Peyer's patch (tissue), 4 donors: Measurements from ENCODE around the gene CADM1. TPM values are rescaled to one million over a fixed set of nuclear protein-coding genes. Genes with fewer than 3 reads are reported as not detected.

Experiments
- DNase-seq, 3 donors: peaks; one replicate each; pipeline ENCODE4 v3.0.0-alpha.2; 2017 to 2019
- H3K27ac ChIP-seq, 4 donors: fragments of 200-600 bp; sonication (generic); one replicate each; pipeline ENCODE4 v1.5.1; 2016 to 2019
- H3K27me3 ChIP-seq, 2 donors: fragments of 200-600 bp; sonication (generic); one replicate each; pipeline ENCODE4 v1.5.1; 2019
- H3K36me3 ChIP-seq, 3 donors: fragments of 200-600 bp; sonication (generic); one replicate each; pipeline ENCODE4 v1.5.1; 2016 to 2019
- H3K4me1 ChIP-seq, 4 donors: fragments of 200-600 bp; sonication (generic); one replicate each; pipeline ENCODE4 v1.5.1; 2016 to 2019
- H3K4me3 ChIP-seq, 4 donors: fragments of 200-600 bp; sonication (generic); 1 replicate in 3 of 4; 2 replicates in 1 of 4; pipeline ENCODE4 v1.5.1; 2016 to 2019; ENCODE audit warnings: mild to moderate bottlenecking in 1 of 4
- H3K9me3 ChIP-seq, 4 donors: fragments of 200-600 bp; sonication (generic); one replicate each; pipeline ENCODE4 v1.5.1; 2016 to 2019; ENCODE audit warnings: mild to moderate bottlenecking in 1 of 4
- POLR2A ChIP-seq, 2 donors: fragments of 450-650 bp; IDR thresholded peaks; one replicate each; pipeline ENCODE4 v1.5.1; 2017; ENCODE audit warnings: antibody characterized with exemption in 2 of 2, mild to moderate bottlenecking in 2 of 2, moderate library complexity in 2 of 2
- total RNA-seq, 4 donors: library from RNA; depleted of rRNA; stranded (reverse); fragments of >200 nt; gene quantifications; one replicate each; pipeline ENCODE4 v1.1.0, GENCODE V29; 2016
- TF ChIP-seq, protein P1 (sequence below), 6 experiments: fragments of 450-650 bp in 4 of 6; fragments of 200-600 bp in 2 of 6; sonication (generic) in 1 of 6; IDR thresholded peaks; one replicate each; pipeline ENCODE4 v1.5.1; 2017 to 2019; ENCODE audit warnings: antibody characterized with exemption in 6 of 6, mild to moderate bottlenecking in 3 of 6, moderate library complexity in 1 of 6

The CADM1 gene
- total RNA-seq, 4 donors from 2014 or later, result 0.38 to 8.3 (median 2.5) TPM

DNA sequence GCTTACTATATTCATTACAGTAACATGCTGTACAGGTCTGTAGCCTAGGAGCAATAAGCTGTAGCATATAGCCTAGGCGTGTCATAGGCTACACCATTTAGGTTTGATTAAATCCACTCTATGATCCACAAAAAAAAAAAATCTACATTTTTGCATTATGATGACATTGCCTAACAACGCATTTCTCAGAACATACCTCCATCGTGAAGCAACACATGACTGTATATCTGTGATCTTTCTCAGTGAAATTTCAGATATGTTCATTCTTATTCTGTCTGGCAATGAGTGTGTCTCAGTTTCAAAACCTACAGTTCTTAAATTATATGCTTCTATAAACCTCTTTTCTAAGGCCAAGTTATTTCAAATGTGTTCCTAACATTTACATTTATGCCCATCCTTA is 140.3 kb downstream of the CADM1 start:
- no peak for DNase-seq
- Histone ChIP-seq H3K4me1 (no peaks in the 10 kb centered on the region), H3K27me3 (no peaks in the 10 kb centered on the region), H3K9me3 (no peaks in the 10 kb centered on the region), H3K36me3 (no peaks in the 10 kb centered on the region), H3K27ac (no peak overlapping the region), H3K4me3 (no peak overlapping the region)
- TF ChIP-seq, protein P1, sequence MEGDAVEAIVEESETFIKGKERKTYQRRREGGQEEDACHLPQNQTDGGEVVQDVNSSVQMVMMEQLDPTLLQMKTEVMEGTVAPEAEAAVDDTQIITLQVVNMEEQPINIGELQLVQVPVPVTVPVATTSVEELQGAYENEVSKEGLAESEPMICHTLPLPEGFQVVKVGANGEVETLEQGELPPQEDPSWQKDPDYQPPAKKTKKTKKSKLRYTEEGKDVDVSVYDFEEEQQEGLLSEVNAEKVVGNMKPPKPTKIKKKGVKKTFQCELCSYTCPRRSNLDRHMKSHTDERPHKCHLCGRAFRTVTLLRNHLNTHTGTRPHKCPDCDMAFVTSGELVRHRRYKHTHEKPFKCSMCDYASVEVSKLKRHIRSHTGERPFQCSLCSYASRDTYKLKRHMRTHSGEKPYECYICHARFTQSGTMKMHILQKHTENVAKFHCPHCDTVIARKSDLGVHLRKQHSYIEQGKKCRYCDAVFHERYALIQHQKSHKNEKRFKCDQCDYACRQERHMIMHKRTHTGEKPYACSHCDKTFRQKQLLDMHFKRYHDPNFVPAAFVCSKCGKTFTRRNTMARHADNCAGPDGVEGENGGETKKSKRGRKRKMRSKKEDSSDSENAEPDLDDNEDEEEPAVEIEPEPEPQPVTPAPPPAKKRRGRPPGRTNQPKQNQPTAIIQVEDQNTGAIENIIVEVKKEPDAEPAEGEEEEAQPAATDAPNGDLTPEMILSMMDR (IDR thresholded peaks at IDR 0.05), result no peak
- no peak for TF ChIP-seq POLR2A (IDR thresholded peaks at IDR 0.05)

DNA sequence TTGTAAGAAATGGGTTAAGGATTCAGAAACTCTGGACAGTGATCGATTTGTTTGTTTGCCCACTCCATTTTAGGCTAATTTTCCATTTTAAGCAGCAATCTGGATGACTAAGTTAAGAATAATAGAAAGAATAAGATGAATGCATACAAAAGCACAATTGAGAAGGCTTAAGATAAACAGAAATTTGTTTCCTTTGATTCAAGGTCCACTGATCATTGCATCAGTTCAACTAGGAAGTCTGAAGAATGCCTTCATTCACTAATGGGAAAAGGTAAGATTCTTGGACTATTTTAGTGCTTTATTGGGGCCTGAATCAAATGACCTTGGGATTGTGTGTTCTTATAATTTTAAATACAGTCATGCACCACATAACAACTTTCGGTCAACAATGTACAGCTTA is 140.8 kb downstream of the CADM1 start:
- Histone ChIP-seq H3K4me1 (no peaks in the 10 kb centered on the region), H3K27ac (no peak overlapping the region)
- no peak for DNase-seq

DNA sequence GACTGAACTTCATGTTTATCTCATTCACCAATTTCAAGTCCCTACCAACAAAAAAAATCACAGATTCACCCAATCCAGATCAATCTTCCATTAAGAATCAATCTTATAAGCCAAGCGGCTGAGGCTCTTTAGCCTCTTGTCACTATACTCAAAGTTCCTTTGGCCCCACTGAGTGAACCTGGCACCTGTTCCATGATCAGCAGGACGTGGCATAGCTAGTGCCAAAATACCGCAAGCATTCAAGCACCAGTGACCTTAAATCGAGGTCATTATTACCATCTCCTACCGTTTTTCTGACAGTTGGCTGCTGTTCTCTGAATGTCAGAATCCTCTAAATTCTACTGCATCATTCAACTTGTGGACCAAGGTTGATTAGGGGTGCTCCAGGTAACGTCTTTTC is 141.2 kb downstream of the CADM1 start:
- TF ChIP-seq, protein P1 (IDR thresholded peaks at IDR 0.05), result no peak
- TF ChIP-seq POLR2A (IDR thresholded peaks at IDR 0.05), result no peak
- H3K4me1 ChIP-seq, result no peaks in the 10 kb centered on the region

More for the DNA sequence above, 140.8 kb downstream of the CADM1 start:
- Histone ChIP-seq H3K4me3 (no peak overlapping the region), H3K27me3 (no peaks in the 10 kb centered on the region), H3K36me3 (no peaks in the 10 kb centered on the region), H3K9me3 (no peaks in the 10 kb centered on the region)
- TF ChIP-seq, protein P1 (IDR thresholded peaks at IDR 0.05), result no peak

DNA sequence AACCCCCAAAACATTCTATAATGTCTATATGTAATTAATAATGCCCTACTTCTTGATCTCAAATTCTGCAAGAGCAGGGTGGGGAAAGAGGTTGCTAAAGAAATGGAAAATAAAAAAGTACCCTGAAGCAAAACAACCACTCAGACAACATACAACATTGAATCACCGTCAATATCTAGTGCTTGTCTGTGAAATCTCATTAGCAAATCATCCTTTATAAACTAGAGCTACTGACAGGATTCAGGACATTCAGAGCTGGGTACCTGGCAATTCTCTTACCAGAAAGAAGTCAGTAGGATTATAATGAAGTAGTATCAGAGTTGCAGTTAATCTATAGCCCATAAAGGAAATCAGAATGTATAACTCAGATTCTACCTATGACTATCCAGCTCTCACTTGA is 143.2 kb downstream of the CADM1 start:
- H3K9me3 ChIP-seq, result no peaks in the 10 kb centered on the region
- no peak overlapping the region for H3K4me3 ChIP-seq
- no peak for TF ChIP-seq POLR2A (IDR thresholded peaks at IDR 0.05)
- TF ChIP-seq, protein P1 (IDR thresholded peaks at IDR 0.05), result no peak
- H3K4me1 ChIP-seq, result no peaks in the 10 kb centered on the region
- H3K27me3 ChIP-seq, result no peaks in the 10 kb centered on the region
- H3K27ac ChIP-seq, result no peak overlapping the region
- DNase-seq, result no peak
- no peaks in the 10 kb centered on the region for H3K36me3 ChIP-seq

More for the DNA sequence above, 141.2 kb downstream of the CADM1 start:
- Histone ChIP-seq H3K27me3 (no peaks in the 10 kb centered on the region), H3K27ac (no peak overlapping the region), H3K36me3 (no peaks in the 10 kb centered on the region), H3K9me3 (no peaks in the 10 kb centered on the region), H3K4me3 (no peak overlapping the region)
- no peak for DNase-seq

DNA sequence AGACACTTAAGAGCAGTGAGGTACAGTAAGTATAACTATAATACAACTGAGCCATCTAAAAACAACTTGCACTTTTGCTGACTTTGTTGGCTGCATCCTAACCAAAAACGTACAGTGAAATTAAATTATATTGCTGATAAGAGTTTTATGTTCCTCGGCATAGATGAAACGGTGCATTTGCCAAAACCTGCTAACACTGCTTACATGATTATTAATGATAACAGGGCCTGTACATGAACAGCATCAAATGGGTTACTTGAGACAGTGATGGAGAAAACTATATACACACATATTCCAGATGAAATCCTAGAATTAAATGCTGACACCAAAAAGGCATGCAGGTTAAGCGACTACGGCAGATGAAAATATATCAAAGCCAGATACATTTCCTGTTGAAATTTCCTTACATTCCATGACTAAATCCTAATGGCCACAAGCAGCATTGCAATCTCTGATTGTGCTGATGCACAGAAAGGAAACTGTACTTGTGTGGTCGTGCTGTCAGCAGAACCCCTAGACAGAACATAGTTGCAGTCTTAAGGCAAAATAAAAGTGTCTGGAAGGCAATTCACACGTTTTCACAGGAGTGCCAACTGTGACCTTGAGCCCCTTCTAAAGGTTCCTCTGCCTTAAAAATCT is 143.9 kb downstream of the CADM1 start:
- no peaks in the 10 kb centered on the region for H3K9me3 ChIP-seq
- no peaks in the 10 kb centered on the region for H3K4me1 ChIP-seq
- TF ChIP-seq, protein P1 (IDR thresholded peaks at IDR 0.05), result no peak
- TF ChIP-seq POLR2A (IDR thresholded peaks at IDR 0.05), result no peak
- H3K36me3 ChIP-seq, result no peaks in the 10 kb centered on the region
- no peak for DNase-seq
- H3K27me3 ChIP-seq, result no peaks in the 10 kb centered on the region
- no peak overlapping the region for H3K4me3 ChIP-seq
- H3K27ac ChIP-seq, result no peak overlapping the region

DNA sequence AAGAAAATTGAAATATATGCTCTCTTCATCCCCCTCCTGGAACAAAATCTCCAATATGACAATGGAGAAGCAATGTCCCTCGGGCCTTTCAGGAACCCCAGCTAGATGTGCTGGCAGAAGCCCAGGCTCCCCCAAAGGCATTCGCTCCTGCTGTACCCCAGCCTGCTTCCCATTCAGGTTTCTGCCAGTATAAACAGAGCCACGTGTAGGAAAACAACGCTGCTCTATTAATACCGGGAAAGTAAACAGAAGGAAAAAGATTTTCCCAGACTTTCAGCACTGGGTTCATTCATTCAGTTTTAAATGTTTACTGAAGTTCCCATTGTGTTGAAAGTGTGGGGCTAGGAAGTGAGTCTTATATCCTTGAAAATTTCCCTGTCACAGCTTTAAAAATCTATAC is 147.1 kb downstream of the CADM1 start:
- TF ChIP-seq, protein P1 (IDR thresholded peaks at IDR 0.05), result no peak
- TF ChIP-seq POLR2A (IDR thresholded peaks at IDR 0.05), result no peak
- no peak overlapping the region for H3K27ac ChIP-seq
- DNase-seq, result no peak

More for the DNA sequence above, 147.1 kb downstream of the CADM1 start:
- Histone ChIP-seq H3K4me1 (no peaks in the 10 kb centered on the region), H3K27me3 (no peaks in the 10 kb centered on the region), H3K9me3 (no peaks in the 10 kb centered on the region), H3K4me3 (no peak overlapping the region), H3K36me3 (no peaks in the 10 kb centered on the region)
